ENCODE results near the gene CACNG8. TPM values are rescaled to one million over a fixed set of nuclear protein-coding genes. Genes with fewer than 3 reads are reported as not detected.

CACNG8 gene
- polyA plus RNA-seq, 3 donors: 0.17 to 0.21 (median 0.20) TPM

DNA sequence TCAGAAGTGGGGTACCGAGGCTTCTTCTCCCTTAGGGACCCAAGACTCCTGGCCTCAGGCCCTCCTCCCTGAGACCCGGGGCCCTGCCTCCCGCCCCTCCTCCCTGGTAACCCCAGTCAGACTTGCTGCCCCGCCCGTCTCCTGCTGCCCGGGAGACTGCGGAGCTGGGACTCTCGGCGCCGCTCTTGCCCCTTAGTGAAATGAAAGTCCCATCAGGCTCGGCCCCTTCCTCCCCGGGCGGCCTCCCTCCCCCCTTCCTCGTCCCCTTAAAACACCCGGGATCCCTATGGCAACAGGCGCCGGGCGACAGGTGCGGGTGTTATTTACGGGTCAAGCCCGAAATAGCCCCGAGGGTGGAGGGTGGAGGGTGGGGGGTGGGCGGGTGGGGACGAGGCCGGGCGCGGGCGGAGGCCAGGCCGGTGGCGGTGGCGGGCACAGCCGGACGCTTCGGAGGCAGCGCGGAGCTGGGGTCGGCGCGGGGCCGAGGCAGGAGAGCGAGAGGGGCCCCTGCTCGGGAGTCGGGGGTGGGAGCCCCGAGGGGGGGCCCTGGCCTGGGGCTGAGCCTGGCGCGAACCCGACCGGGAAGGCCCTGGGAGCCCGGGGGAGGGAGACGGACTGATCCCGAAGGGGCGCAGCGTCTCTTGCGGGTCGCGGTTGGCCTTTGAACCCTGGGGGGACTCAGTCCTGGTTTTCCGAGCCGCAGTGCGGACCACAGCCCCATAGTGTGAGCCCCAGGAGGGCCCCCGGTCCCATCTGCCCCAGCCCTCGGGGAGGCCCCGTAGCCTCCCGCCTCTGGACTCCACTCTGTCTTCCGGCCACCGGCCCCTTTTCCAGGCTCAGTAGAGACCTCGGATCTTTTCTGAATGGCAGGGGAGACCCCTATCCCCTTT lies 28.7 kb downstream of the CACNG8 start, which contains the start of gene CACNG6:
Gene CACNG6 (plus strand): TSS at position 414 of the 890 bp plus-strand sequence. CDS start 1,241 bp downstream, outside the sequence.
- no peak for DNase-seq (ENCODE audit: low read depth in 3 of 3, low spot score in 2 of 3)

- DNase-seq (ENCODE audit: low read depth in 3 of 3, low spot score in 2 of 3): no peak
These were observed 29.5 kb downstream of the CACNG8 start for GRCh38 chr19:53992211-53992610.

- DNase-seq (ENCODE audit: low read depth in 3 of 3, low spot score in 2 of 3): no peak
These were observed 30.1 kb downstream of the CACNG8 start for GRCh38 chr19:53992815-53993214.

GRCh38 chr19:53993448-53993847 lies 30.7 kb downstream of the CACNG8 start:
- DNase-seq (ENCODE audit: low read depth in 3 of 3, low spot score in 2 of 3): no peak

DNA sequence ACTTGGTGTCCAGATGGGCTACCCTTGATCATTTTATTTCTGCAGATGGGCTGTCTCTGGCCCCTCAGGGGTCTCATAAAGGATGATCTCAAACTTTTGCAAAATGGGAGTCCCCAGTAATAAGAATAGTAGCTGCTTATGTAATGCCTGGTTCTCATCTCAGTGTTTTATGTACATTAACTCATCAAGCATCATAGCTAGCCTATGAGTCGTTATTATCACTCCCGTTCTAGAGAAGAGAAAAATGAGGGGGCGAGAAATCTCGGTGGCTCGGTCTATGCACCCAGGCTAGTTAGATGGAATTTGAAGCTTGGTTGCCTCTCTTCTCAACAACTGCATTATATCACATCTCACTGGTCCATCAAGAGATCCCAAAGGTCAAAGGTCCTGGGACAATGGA lies 32.1 kb downstream of the CACNG8 start:
- no peak for DNase-seq (ENCODE audit: low read depth in 3 of 3, low spot score in 2 of 3)

- no peak for DNase-seq (ENCODE audit: low read depth in 3 of 3, low spot score in 2 of 3)
These were observed 35.5 kb downstream of the CACNG8 start for GRCh38 chr19:53998223-53998622.

- DNase-seq (ENCODE audit: low read depth in 3 of 3, low spot score in 2 of 3): no peak
These were observed 37.0 kb downstream of the CACNG8 start for GRCh38 chr19:53999694-54000093.

DNA sequence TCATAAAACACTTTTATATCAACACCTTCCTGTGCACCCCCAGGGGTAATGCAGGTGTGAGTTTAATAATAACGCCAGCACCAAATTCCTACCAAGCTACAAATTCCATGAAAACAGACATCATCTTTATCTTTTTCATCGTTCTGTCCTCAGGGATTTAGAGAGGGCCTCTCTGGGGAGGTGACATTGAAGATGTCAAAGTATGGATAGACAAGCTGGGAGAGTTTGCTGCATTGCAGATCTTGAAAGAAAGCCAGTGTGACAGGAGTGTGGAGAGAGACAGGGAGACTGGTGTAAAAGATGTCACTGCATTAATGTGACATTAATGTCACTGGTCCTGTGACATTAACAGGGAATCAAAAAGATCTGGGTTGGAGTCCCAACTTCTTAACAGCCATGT lies 38.8 kb downstream of the CACNG8 start:
- DNase-seq (ENCODE audit: low read depth in 3 of 3, low spot score in 2 of 3): no peak

DNA sequence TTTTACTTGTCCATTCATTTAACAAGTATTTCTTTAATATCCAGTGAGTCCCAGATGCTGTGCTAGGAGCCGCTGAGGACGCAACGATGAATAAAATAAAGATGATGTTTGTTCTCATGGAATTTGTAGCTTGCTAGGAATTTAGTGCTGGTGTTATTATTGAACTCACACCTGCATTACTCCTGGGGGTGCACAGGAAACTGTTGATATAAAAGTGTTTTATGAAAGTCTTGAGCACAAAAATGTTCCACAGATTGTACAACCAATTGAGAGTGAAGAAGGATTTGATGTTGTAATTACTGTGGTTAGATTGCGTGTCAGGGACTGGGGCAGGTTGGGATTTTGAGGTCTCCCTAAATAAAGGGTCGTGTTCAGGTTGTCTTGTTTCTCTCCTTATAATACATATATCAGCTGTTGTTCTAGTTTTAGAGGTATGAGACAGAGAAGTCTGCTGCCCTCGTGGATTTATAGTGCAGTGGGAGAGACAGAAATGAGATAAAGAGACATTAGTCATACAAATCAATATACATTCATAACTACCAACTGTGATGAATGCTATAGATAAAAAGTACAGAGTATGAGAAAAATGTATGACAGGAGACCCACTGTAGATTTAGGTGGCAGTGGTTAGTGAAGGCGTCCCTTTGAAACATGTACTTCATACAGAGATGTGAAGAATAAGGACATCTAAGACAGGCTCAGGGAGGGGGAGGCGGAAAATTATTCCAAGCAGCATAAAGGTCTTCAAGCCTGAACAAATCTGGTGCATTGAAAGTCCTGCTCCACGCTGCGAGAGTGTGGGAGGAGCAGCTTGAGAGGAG lies 40.0 kb downstream of the CACNG8 start:
- DNase-seq (ENCODE audit: low read depth in 3 of 3, low spot score in 2 of 3): no peak

GRCh38 chr19:54009440-54009839 lies 46.7 kb downstream of the CACNG8 start:
- DNase-seq (ENCODE audit: low read depth in 3 of 3, low spot score in 2 of 3): no peak

DNA sequence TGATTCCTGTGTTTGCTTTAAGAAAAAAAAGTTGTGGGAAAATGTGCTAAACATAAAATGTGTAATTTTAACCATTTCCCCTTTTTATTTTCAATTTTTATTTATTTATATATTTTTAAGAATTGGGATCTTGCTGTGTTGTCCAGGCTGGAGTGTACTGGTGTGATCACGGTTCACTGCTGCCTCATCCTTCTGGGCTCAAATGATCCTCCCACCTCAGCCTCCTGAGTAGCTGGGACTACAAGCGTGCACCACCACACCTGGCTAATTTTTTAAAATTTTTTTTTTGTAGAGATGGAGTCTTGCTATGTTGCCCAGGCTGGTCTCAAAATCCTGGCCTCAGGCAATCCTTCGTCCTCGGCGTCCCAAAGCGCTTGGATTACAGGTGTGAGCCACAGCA lies 47.7 kb downstream of the CACNG8 start:
- no peak for DNase-seq (ENCODE audit: low read depth in 3 of 3, low spot score in 2 of 3)

DNA sequence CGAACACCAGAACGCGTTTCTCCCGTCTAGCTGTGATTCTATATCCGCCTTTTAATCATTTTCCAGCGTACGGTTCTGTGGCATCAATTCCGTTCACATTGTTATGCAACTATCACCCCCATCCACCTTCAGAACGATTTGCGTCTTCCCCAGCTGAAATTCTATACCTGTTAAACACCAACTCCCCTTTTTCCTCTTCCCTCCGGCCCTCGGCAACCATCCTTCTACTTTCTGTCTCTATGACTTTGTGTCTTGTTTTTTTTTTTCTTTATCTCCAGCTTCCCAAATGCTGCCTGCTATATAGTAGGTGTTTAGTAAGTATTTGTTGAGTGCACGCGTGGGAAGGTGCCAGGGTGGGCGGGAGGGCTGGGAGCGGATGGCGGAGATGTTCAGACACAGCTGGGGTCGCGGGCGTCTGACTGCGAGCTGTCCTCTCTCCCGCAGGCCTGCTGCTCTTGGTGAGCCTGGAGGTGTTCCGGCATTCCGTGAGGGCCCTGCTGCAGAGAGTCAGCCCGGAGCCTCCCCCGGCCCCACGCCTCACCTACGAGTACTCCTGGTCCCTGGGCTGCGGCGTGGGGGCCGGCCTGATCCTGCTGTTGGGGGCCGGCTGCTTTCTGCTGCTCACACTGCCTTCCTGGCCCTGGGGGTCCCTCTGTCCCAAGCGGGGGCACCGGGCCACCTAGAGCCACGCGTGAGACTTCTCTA lies 48.9 kb downstream of the CACNG8 start:
- no peak for DNase-seq (ENCODE audit: low read depth in 3 of 3, low spot score in 2 of 3)

DNA sequence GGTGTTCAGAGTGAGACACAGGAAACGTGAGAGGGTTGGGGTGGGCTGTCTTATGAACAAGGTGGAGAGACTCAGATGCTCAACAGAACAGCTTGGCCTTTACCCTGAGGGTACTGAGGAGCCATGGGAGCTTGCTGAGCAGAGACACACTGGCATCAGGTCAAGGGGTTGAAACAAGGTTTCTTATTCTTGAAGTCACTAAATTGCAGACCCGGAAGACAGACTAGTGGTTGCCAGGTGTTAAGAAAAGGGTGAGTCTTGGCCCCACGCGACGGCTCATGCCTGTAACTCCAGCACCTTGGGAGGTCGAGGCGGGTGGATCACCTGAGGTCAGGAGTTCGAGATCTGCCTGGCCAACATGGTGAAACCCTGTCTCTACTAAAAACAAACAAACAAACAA lies 51.1 kb downstream of the CACNG8 start:
- DNase-seq (ENCODE audit: low read depth in 3 of 3, low spot score in 2 of 3): no peak

DNA sequence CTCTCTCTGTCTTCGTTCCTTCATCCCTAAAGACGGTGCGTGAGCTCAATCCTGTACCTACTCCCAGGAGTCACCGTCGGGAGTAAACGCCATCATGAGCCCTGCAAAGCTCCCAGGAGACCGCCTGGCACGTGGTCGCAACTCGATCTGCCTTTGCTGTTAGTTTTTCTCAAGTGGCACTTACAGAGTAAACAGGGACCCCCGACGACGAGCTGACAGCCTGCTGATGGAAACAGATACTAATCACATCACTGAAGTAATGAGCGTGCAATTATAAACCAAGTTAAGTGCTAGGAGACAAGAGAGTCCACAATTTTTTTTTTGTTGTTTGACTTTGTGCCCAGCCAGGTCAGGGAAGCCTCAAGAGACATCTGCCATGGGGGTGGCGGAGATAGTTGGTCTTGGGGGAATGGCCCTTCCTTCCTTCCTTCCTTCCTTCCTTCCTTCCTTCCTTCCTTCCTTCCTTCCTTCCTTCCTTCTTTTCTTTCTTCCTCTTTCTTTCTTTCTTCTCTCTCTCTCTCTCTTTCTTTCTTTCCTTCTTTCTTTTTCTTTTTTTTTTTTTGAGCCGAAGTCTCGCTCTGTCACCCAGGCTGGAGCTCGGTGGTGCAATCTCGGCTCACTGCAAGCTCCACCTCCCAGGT lies 52.3 kb downstream of the CACNG8 start:
- no peak for DNase-seq (ENCODE audit: low read depth in 3 of 3, low spot score in 2 of 3)

GRCh38 chr19:54017261-54017660 lies 54.5 kb downstream of the CACNG8 start:
- no peak for DNase-seq (ENCODE audit: low read depth in 3 of 3, low spot score in 2 of 3)

GRCh38 chr19:54021363-54021762 lies 58.6 kb downstream of the CACNG8 start:
- DNase-seq (ENCODE audit: low read depth in 3 of 3, low spot score in 2 of 3): no peak

- no peak for DNase-seq (ENCODE audit: low read depth in 3 of 3, low spot score in 2 of 3)
These were observed 59.2 kb downstream of the CACNG8 start for GRCh38 chr19:54021932-54022331.

GRCh38 chr19:54023191-54023590 lies 60.5 kb downstream of the CACNG8 start:
- DNase-seq (ENCODE audit: low read depth in 3 of 3, low spot score in 2 of 3): no peak

- DNase-seq (ENCODE audit: low read depth in 3 of 3, low spot score in 2 of 3): no peak
These were observed 61.9 kb downstream of the CACNG8 start for GRCh38 chr19:54024660-54025059.

- no peak for DNase-seq (ENCODE audit: low read depth in 3 of 3, low spot score in 2 of 3)
These were observed 63.9 kb downstream of the CACNG8 start for GRCh38 chr19:54026656-54027055.

DNA sequence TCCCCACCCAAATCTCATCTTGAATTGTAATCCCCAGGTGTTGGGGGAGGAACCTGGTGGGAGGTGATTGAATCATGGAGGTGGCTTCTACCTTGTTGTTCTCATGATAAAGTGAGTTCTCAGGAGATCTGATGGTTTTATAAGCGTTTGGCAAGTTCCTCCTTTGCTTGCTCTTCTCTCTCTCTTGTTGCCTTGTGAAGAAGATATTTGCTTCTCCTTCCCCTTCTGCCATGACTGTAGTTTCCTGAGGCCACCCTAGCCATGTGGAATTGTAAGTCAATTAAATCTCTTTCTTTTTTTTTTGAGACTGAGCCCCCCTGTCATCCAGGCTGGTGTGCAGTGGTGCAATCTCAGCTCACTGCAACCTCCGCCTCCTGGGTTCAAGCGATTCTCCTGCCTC lies 66.6 kb downstream of the CACNG8 start:
- DNase-seq (ENCODE audit: low read depth in 3 of 3, low spot score in 2 of 3): no peak

All from right renal cortex interstitium (tissue), 3 donors.